KMS-11 (cell line): ENCODE data around the gene SRSF4.

ENCODE experiments used
- H2AFZ ChIP-seq: fragments of 200-600 bp; sonication (generic); 2 replicates; pipeline ENCODE4 v1.6.1; 2016; ENCODE audit warnings: antibody characterized with exemption, mixed run types, low read depth
- H3K27ac ChIP-seq: fragments of 200-600 bp; sonication (generic); 2 replicates; pipeline ENCODE4 v1.6.1; 2016; ENCODE audit warnings: mild to moderate bottlenecking, mixed run types
- H3K27me3 ChIP-seq: fragments of 200-600 bp; sonication (generic); 2 replicates; pipeline ENCODE4 v1.6.1; 2017; ENCODE audit warnings: mild to moderate bottlenecking, low read depth, mixed run types, moderate library complexity; ENCODE audit not compliant: insufficient read depth
- H3K36me3 ChIP-seq: fragments of 200-600 bp; sonication (generic); 2 replicates; pipeline ENCODE4 v1.6.1; 2017; ENCODE audit warnings: mild to moderate bottlenecking, mixed run types; ENCODE audit not compliant: insufficient read depth
- H3K4me1 ChIP-seq: fragments of 200-600 bp; sonication (generic); 2 replicates; pipeline ENCODE4 v1.6.1; 2016; ENCODE audit warnings: mild to moderate bottlenecking, low read depth, mixed run types; ENCODE audit not compliant: poor library complexity, severe bottlenecking
- H3K4me2 ChIP-seq: fragments of 200-600 bp; sonication (generic); 2 replicates; pipeline ENCODE4 v1.7.0; 2016; ENCODE audit warnings: mild to moderate bottlenecking, mixed run types
- H3K4me3 ChIP-seq: fragments of 200-600 bp; sonication (generic); IDR thresholded peaks from 2 replicates; pipeline ENCODE4 v1.6.1; 2017; ENCODE audit warnings: low read depth, low read length, mixed read lengths; ENCODE audit not compliant: insufficient read depth
- H3K79me2 ChIP-seq: fragments of 200-600 bp; sonication (generic); 2 replicates; pipeline ENCODE4 v1.6.1; 2016; ENCODE audit warnings: low read depth, mixed run types; ENCODE audit not compliant: insufficient read depth
- H3K9ac ChIP-seq: fragments of 200-600 bp; sonication (generic); 2 replicates; pipeline ENCODE4 v1.6.1; 2016; ENCODE audit warnings: mild to moderate bottlenecking, mixed run types
- H4K20me1 ChIP-seq: fragments of 200-600 bp; sonication (generic); 2 replicates; pipeline ENCODE4 v1.6.1; 2016; ENCODE audit warnings: mild to moderate bottlenecking, mixed run types; ENCODE audit not compliant: insufficient read depth
- TF ChIP-seq, protein P1 (sequence below): fragments of 200-600 bp; sonication (generic); conservative IDR thresholded peaks from 2 replicates; pipeline ENCODE4 v1.6.1; 2017; ENCODE audit warnings: low read depth, mild to moderate bottlenecking, antibody characterized with exemption, low read length, moderate library complexity, mixed read lengths

SRSF4 gene

DNA sequence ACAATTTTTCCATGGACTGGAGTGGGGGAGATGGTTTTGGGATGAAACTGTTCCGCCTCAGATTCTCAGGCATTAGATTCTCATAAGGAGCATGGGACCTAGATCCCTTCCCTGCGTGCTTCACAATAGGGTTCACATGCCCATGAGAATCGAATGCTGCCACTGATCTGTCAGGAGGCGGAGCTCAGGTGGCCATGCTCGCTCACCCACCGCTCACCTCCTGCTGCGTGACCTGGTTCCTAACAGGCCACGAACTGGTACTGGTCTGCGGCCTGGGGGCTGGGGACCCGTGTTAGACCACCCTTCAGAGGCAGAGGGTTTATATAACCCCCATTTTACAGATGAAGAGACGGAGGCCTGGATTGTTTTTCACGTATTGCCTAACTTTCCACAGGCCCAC is 16.3 kb upstream of the SRSF4 start:
- Histone ChIP-seq H3K79me2 (no peaks in the 10 kb centered on the region), H3K4me2 (no peak overlapping the region), H2AFZ (no peak overlapping the region), H3K4me3 (no peak overlapping the region), H3K27me3 (no peaks in the 10 kb centered on the region), H3K9ac (no peak overlapping the region), H3K4me1 (peaks cover 21% of the 10 kb centered on the region), H4K20me1 (no peaks in the 10 kb centered on the region), H3K36me3 (no peaks in the 10 kb centered on the region), H3K27ac (no peak overlapping the region)
- TF ChIP-seq, protein P1, sequence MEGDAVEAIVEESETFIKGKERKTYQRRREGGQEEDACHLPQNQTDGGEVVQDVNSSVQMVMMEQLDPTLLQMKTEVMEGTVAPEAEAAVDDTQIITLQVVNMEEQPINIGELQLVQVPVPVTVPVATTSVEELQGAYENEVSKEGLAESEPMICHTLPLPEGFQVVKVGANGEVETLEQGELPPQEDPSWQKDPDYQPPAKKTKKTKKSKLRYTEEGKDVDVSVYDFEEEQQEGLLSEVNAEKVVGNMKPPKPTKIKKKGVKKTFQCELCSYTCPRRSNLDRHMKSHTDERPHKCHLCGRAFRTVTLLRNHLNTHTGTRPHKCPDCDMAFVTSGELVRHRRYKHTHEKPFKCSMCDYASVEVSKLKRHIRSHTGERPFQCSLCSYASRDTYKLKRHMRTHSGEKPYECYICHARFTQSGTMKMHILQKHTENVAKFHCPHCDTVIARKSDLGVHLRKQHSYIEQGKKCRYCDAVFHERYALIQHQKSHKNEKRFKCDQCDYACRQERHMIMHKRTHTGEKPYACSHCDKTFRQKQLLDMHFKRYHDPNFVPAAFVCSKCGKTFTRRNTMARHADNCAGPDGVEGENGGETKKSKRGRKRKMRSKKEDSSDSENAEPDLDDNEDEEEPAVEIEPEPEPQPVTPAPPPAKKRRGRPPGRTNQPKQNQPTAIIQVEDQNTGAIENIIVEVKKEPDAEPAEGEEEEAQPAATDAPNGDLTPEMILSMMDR: no peak

DNA sequence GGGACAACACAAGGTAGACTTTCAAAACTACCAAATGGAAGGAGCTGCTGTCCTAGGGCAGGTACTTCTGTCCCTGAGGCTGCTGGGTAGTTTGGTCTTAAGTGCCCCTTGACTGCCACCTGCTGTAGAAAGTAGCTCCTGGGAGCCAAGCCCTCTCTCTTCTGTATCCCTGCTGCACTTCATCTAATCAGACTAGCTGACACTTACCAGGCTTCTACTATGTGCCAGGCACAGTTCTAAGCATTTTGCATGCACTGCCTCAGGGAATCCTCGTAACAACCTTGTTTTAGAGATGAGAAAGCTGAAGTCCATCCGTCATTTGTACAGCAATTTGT is 15.9 kb upstream of the SRSF4 start:
- no peaks in the 10 kb centered on the region for H4K20me1 ChIP-seq
- H3K79me2 ChIP-seq: no peaks in the 10 kb centered on the region
- no peaks in the 10 kb centered on the region for H3K36me3 ChIP-seq
- no peaks in the 10 kb centered on the region for H3K27me3 ChIP-seq
- TF ChIP-seq, protein P1: peak; percentile 42
- no peak overlapping the region for H2AFZ ChIP-seq
- H3K9ac ChIP-seq: no peak overlapping the region
- no peak overlapping the region for H3K4me2 ChIP-seq
- H3K27ac ChIP-seq: no peak overlapping the region
- no peak overlapping the region for H3K4me3 ChIP-seq
- H3K4me1 ChIP-seq: peaks cover 17% of the 10 kb centered on the region

DNA sequence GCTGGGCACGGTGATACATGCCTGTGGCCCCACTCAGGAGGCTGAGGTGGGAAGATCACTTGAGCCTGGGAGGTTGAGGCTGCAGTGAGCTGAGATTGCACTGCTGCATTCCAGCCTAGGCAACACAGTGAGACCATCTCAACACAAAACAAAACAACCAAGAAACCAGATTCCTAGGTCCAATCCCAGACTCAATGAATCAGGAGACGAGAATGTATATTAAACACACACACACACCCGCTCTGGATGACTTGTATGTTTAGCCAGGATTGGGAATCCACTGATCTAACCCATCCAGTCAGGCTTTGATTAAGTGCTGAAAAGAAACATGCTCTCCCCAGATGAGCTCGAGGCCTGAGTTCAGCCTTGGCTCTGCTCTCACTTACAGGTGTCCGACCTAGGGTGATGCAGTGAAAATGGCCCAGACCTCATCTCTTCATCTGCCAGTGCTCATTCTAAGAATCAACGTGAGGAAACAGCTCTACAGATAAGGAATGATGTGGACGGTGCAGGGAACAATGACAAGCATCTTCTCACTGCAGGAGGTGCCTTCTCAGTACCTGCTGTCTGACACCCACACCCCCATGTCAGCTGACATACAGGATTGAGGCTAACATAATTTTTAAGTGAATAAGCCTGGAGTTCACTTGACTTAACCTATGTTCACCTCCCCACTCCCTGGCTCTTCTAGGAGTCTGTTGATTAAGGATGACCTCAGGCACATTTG is 15.3 kb upstream of the SRSF4 start:
- Histone ChIP-seq H3K79me2 (no peaks in the 10 kb centered on the region), H3K36me3 (no peaks in the 10 kb centered on the region), H2AFZ (no peak overlapping the region), H3K4me3 (no peak overlapping the region), H3K4me2 (no peak overlapping the region), H4K20me1 (no peaks in the 10 kb centered on the region), H3K27me3 (no peaks in the 10 kb centered on the region), H3K27ac (no peak overlapping the region), H3K4me1 (peaks cover 11% of the 10 kb centered on the region), H3K9ac (no peak overlapping the region)
- TF ChIP-seq, protein P1: no peak

DNA sequence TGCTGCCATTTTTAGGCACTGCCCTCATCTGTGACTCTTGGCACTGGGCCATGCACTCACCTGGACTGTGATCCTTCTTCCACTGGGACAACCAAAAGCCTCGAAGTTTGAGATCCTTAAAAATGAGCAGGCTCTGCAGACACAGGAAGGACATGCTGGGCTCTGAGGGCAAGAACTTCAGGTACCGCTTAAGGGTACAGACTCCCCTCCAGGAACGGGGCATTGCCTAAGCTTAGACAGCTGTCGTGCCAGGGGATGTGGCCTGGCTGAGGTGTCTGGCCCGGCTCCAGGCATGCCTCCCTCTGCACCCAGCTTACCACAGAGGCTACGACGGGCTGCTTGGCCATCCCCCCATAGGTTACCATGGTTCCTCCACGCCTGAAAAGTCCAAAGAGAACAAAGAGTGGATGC is 14.2 kb upstream of the SRSF4 start:
- Histone ChIP-seq H4K20me1 (no peaks in the 10 kb centered on the region), H3K4me2 (no peak overlapping the region), H3K27me3 (no peaks in the 10 kb centered on the region), H3K27ac (no peak overlapping the region), H3K79me2 (no peaks in the 10 kb centered on the region), H3K36me3 (no peaks in the 10 kb centered on the region), H3K4me3 (no peak overlapping the region), H3K9ac (no peak overlapping the region), H3K4me1 (peaks cover 9% of the 10 kb centered on the region), H2AFZ (no peak overlapping the region)
- TF ChIP-seq, protein P1: no peak
